Stimulated activated naive B cell treated with anti-CD40 and anti-IgM and Interleukin-4, amounts not matched to agents 10 μg/mL and 1 μg/mL and 100 μg/mL, for 72 hours (primary cell): ENCODE measurements around the gene OR7D2.
A peak's percentile ranks its signal among the peaks of the same experiment; 100 is the strongest.

ENCODE experiments used
- ATAC-seq, 2 donors: fragments of 150-1000 bp; cut with Tn5 transposase; replicated peaks; 2 replicates each; pipeline ENCODE4 v1.10.0; 2021; ENCODE audit warnings: moderate library complexity in 1 of 2
- DNase-seq: peaks from one replicate; pipeline ENCODE4 v3.0.0; 2021
- H3K27ac Mint-ChIP-seq: one replicate; pipeline ENCODE4 v1.8.0; 2022; ENCODE audit warnings: mild to moderate bottlenecking, mixed read lengths
- H3K27me3 Mint-ChIP-seq, 2 donors: one replicate each; pipeline ENCODE4 v1.8.0; 2022; ENCODE audit warnings: mixed read lengths in 2 of 2
- H3K36me3 Mint-ChIP-seq, 2 donors: one replicate each; pipeline ENCODE4 v1.8.0; 2022; ENCODE audit warnings: mixed read lengths in 2 of 2, mild to moderate bottlenecking in 1 of 2
- H3K4me1 Mint-ChIP-seq, 2 donors: one replicate each; pipeline ENCODE4 v1.8.0; 2022; ENCODE audit warnings: mixed read lengths in 2 of 2, mild to moderate bottlenecking in 1 of 2
- H3K4me3 Mint-ChIP-seq, 2 donors: one replicate each; pipeline ENCODE4 v1.8.0; 2022; ENCODE audit warnings: mild to moderate bottlenecking in 2 of 2, mixed read lengths in 2 of 2, moderate library complexity in 1 of 2
- H3K9me3 Mint-ChIP-seq, 2 donors: one replicate each; pipeline ENCODE4 v1.8.0; 2022; ENCODE audit warnings: mixed read lengths in 2 of 2, mild to moderate bottlenecking in 1 of 2

OR7D2 gene

DNA sequence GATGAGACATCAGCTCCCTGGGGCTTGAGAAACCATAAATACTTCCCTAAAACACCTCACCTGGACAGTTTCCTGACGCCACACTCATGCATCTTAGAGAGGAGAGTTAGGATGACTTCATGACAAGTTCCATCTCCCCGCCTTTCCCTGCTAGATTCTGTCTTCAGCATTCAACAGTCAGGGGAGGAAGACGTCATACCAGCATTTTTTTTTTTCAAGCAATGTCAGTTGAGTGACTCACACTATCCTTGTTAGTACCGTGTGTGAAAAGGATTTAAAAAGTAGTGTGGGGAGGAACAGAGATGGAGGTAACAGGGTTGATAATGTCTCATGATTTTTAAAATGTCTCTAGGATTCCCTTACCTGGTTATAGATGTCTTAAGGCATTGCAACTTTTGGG lies at the start of gene OR7D2:
Gene OR7D2, plus strand, starts transcription at position 79 of the 400 bp plus-strand sequence. CDS start 6,803 bp downstream, outside the sequence.
- no peaks in the 10 kb centered on the region for H3K4me1 Mint-ChIP-seq
- peaks cover 0 to 13% of the 10 kb centered on the region in 2 donors for H3K27me3 Mint-ChIP-seq
- no peak for ATAC-seq
- no peak for DNase-seq
- H3K36me3 Mint-ChIP-seq: peaks cover 0 to 17% of the 10 kb centered on the region in 2 donors
- H3K27ac Mint-ChIP-seq: no peak within 1 kb of the TSS
- H3K4me3 Mint-ChIP-seq: no peak within 1 kb of the TSS
- no peaks in the 10 kb centered on the region for H3K9me3 Mint-ChIP-seq

DNA sequence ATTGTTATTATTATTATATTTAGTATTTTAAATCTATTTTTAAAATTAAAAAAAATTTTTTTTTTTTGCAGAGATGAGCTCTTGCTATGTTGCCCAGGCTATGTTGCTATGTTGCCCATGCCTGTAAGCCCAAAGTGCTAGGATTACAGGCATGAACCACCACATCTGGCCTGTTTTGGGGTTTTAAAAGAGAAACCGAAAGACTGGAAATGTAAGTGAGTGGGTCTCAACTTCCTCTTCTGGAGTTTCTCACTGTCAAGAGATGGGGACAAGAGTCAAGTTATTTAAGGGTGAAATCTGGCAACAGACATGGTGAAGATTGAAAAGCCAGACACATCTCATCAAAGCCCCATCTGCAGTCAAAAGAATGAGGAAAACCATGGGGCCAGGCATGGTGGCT lies 47.8 kb upstream of the OR7D2 start:
- no peaks in the 10 kb centered on the region for H3K9me3 Mint-ChIP-seq
- peaks cover 11 to 12% of the 10 kb centered on the region in 2 donors for H3K4me1 Mint-ChIP-seq
- peaks cover 18 to 23% of the 10 kb centered on the region in 2 donors for H3K27me3 Mint-ChIP-seq
- H3K36me3 Mint-ChIP-seq: no peaks in the 10 kb centered on the region
- no peak for DNase-seq
- H3K4me3 Mint-ChIP-seq: no peak overlapping the region
- ATAC-seq: peak; percentile 87 to 94
- H3K27ac Mint-ChIP-seq: peak overlapping the region; percentile 85

DNA sequence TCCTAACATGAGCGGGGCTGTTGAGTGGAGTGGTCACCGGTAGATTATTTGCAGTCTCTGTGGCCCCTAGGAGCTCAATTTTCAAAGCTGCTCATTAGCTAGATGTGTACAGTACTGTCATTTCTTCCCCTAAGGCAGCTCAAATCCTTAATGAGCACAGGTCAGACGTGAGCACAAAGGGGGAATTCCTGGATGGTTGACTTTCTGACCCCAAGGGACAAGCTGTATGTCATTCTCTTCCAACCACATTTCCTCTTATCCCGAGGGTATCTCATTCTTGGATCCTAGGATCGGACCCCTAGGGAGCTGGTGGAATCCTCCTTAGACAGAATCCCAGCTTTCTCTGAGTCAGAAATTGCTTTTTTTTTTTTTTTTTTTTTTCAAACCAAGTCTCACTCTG lies 46.4 kb upstream of the OR7D2 start:
- no peak overlapping the region for H3K4me3 Mint-ChIP-seq
- peak in 1 of 2 donors; percentile 39 for ATAC-seq
- peaks cover 8 to 18% of the 10 kb centered on the region in 2 donors for H3K4me1 Mint-ChIP-seq
- no peaks in the 10 kb centered on the region for H3K9me3 Mint-ChIP-seq
- H3K27me3 Mint-ChIP-seq: peaks cover 3 to 8% of the 10 kb centered on the region in 2 donors
- no peak overlapping the region for H3K27ac Mint-ChIP-seq
- DNase-seq: no peak
- no peaks in the 10 kb centered on the region for H3K36me3 Mint-ChIP-seq

DNA sequence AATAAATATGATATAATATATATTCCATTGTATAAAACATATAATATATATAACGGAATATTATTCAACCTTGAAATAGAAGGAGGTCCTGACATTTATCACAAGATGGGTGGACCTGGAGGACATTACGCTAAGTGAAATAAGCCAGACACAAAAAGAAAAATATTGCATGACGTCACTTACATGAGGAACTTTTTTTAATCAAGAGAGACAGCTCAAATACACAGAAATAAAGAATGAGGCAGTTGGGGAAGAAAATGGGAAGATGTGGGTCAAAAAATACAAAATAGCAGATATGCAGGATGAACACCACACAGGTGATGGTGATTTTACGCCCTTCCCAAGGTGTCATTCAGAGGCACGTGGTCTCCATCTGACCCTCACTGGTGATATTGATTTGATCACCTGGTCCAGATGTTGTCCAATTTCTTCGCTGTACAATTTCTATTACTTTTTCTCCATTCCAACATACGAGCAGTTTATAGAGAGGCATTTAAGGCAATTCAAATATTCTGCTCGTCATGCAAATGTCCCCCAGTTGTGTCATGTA lies 39.1 kb upstream of the OR7D2 start:
- Mint-ChIP-seq H3K4me1 (peaks cover 9 to 41% of the 10 kb centered on the region in 2 donors), H3K36me3 (peaks cover 19 to 24% of the 10 kb centered on the region in 2 donors), H3K27me3 (no peaks in the 10 kb centered on the region), H3K4me3 (peak overlapping the region; percentile 96 to 99), H3K9me3 (peaks cover 2 to 4% of the 10 kb centered on the region in 2 donors), H3K27ac (peak overlapping the region; percentile 99)
- peak; percentile 5 to 6 for ATAC-seq
- DNase-seq: no peak

DNA sequence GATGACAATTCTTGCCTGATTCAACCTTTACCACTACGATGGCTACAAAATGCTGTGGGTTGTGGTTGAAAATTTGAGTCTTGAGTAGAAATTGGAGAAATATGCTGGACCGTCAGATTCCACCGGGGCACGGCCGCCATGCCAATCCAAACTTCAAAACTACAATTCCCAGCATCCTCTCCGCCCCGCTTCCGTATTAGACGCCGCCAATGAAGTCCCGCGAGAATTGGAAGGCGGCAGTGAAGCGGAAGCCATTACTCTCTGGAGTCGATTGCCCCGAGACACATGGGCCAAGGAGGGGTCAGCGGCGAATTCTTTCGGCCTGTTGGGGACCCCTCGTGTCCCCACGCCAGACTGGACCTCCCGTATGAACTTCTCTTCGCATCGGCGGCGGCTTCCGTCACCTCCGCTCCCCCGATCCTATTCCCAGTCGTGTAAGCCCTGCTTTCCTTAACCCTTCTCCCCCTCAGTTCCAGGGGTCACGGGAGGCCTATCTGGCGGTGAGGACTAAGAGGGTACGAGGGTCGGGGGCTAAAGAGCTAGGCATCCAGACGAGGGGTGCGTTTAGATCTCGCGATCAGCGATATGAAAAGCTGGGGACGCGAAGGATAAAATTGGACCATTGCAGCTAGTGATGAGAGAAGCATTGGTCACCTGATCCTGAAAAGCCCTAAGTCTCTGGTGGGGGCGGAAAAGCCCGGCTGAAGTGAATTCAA lies 38.5 kb upstream of the OR7D2 start, which contains the start of gene ZNF317:
Gene ZNF317, plus strand, starts transcription at position 239 of the 716 bp plus-strand sequence. CDS start 15,620 bp downstream, outside the sequence.
- no peaks in the 10 kb centered on the region for H3K27me3 Mint-ChIP-seq
- peak; percentile 87 for DNase-seq
- H3K4me3 Mint-ChIP-seq: peak within 1 kb of the TSS; percentile 96 to 99
- H3K36me3 Mint-ChIP-seq: peaks cover 25 to 30% of the 10 kb centered on the region in 2 donors
- peaks cover 9 to 44% of the 10 kb centered on the region in 2 donors for H3K4me1 Mint-ChIP-seq
- H3K27ac Mint-ChIP-seq: peak within 1 kb of the TSS; percentile 99
- ATAC-seq: peak; percentile 94 to 96
- H3K9me3 Mint-ChIP-seq: peaks cover 4 to 6% of the 10 kb centered on the region in 2 donors

DNA sequence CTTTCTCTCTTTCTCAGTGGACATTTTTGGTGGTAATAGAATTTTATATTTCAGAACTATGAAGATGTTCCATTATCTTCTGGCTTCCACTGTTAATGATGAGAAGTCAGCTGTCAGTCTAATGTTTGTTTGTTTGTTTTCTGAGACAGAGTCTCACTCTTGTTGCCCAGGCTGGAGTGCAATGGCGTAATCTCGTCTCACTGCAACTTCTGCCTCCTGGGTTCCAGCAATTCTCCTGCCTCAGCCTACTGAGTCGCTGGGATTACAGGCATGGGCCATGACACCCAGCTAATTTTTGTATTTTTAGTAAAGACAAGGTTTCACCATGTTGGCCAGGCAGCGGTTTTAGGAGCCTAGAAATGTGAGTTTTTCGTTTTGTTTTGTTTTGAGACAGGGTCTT lies 33.9 kb upstream of the OR7D2 start:
- peaks cover 62 to 66% of the 10 kb centered on the region in 2 donors for H3K36me3 Mint-ChIP-seq
- H3K27ac Mint-ChIP-seq: peak overlapping the region; percentile 20
- H3K4me3 Mint-ChIP-seq: no peak overlapping the region
- H3K27me3 Mint-ChIP-seq: no peaks in the 10 kb centered on the region
- H3K9me3 Mint-ChIP-seq: peaks cover 9 to 13% of the 10 kb centered on the region in 2 donors
- H3K4me1 Mint-ChIP-seq: peaks cover 25 to 65% of the 10 kb centered on the region in 2 donors
- ATAC-seq: no peak
- DNase-seq: no peak

DNA sequence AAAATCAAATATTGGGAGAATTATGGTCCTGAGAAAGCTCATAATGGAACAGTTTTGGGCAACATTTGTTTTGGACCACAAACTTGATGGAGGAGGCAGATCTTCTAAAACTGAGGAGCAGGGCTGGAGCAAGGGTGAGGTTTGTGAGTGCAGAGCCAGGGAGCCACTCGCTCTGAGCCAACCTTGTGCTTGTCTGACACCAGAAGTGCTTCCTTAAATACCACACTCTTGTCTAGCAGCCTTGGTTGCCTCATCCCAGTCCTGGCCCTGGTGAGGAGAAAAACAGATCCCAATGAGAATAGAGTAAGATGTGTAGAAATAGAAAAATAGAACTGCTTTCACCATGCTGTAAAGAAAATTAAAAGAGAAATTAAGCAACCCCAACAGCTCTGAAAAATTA lies 31.9 kb upstream of the OR7D2 start:
- Mint-ChIP-seq H3K27ac (no peak overlapping the region), H3K4me3 (no peak overlapping the region), H3K4me1 (peaks cover 29 to 68% of the 10 kb centered on the region in 2 donors), H3K27me3 (no peaks in the 10 kb centered on the region), H3K9me3 (peaks cover 9 to 20% of the 10 kb centered on the region in 2 donors), H3K36me3 (peaks cover 79 to 85% of the 10 kb centered on the region in 2 donors)
- DNase-seq: no peak
- no peak for ATAC-seq

DNA sequence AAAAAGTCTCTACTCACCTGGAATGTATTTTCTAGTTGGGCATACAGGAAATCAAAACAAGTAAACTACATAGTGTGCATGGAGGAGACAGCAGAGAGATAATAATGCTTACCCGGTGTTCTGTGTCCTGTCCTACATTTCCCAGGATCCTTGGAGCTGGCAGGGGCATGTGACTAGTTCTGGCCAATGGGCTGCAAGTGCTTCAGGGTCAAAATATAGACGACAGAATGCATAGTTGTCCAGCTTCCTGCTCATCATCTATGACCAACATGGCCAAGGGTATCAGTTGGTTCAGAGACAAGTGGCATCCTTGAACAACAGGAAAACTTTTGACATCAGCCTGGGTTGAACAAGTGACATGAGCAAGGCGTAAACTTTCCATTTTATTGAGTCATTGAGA lies 30.1 kb upstream of the OR7D2 start:
- Mint-ChIP-seq H3K4me1 (peaks cover 30 to 66% of the 10 kb centered on the region in 2 donors), H3K27ac (peak overlapping the region; percentile 59), H3K4me3 (no peak overlapping the region), H3K36me3 (peaks cover 85 to 89% of the 10 kb centered on the region in 2 donors), H3K9me3 (peaks cover 13 to 20% of the 10 kb centered on the region in 2 donors), H3K27me3 (no peaks in the 10 kb centered on the region)
- no peak for ATAC-seq
- no peak for DNase-seq

DNA sequence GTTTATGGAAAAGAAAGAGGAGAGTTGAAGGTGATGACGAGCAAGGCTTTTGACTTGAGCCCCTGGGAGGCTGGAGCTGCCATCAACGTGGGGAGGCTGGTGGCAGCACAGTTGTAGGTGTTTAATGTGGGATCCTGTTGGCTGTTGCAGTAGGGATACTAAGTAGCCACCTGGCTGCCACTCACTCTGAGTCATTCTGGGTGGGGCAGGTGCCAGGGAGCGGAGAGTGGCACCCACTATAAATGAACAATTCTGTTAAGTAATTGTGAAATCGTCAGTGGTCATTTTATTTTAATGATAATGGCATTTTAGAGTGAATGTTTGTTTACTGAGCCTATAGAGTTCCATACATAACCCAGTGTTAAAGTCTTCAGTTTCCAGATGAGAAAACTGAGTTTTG lies 28.8 kb upstream of the OR7D2 start:
- Mint-ChIP-seq H3K36me3 (peaks cover 83 to 89% of the 10 kb centered on the region in 2 donors), H3K9me3 (peaks cover 10 to 14% of the 10 kb centered on the region in 2 donors), H3K27ac (no peak overlapping the region), H3K27me3 (no peaks in the 10 kb centered on the region), H3K4me1 (peaks cover 38 to 69% of the 10 kb centered on the region in 2 donors), H3K4me3 (no peak overlapping the region)
- no peak for DNase-seq
- no peak for ATAC-seq

DNA sequence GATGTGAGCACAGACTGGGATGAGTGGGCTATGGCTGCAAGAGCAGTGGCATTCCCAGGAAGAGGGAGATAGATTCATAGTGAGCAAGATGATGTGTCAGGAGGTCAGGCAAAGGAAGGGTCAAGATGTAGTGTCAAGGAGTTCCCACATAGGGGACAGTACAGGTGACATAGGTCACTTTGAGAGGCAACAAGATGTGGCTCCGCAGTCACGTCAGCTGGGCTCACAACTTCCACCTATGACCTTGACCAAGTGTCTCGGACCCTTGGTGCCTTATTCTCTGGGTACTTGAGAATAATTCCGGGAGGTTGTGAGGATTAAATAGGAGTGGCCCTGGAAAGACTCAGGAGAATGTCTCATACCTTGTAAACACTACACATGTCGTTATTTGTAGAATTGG lies 28.1 kb upstream of the OR7D2 start:
- Mint-ChIP-seq H3K4me1 (peaks cover 44 to 73% of the 10 kb centered on the region in 2 donors), H3K27me3 (no peaks in the 10 kb centered on the region), H3K9me3 (peaks cover 8 to 10% of the 10 kb centered on the region in 2 donors), H3K27ac (no peak overlapping the region), H3K4me3 (no peak overlapping the region), H3K36me3 (peaks cover 81 to 89% of the 10 kb centered on the region in 2 donors)
- DNase-seq (no peak), ATAC-seq (no peak)

DNA sequence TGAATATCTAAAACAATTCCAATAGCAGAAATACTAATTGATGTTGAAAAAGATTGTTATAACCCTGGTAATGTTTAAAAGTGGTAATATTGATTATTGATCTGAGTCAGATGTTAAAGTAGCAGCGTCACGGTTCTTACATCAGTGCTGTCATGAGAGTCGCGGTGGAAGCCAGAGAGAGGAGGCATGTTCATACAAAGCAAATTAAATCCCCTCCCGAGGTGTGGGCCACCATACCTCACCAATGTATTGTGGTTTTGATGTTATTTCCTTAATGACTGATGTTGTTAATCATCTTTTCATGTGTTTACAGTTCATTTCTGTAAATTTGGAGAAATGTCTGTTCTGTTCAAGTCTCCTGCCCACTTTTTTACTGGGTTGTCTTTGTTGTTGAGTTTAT lies 27.4 kb upstream of the OR7D2 start:
- H3K4me3 Mint-ChIP-seq: no peak overlapping the region
- ATAC-seq: no peak

DNA sequence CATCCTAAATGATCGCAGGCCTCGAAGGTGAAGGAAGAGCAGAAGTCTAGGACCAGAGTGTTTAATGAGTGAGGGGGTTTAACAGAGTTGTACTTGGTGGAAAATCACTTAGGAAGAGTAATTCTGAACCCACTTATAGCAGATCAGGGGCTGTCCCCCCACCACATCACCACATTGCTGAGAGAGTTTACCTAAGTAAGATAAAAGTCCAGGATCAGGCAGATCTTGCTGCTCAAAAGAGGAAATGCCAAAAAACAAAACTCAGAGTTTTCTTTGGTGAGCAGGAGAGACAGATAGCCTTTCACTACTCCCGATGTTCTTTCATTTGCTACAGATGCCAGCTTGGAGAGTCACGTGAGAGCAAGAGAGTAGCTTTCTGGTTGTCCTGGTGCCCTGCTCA lies 23.2 kb upstream of the OR7D2 start:
- H3K4me3 Mint-ChIP-seq: peak overlapping the region; percentile 20 to 23
- peaks cover 35 to 53% of the 10 kb centered on the region in 2 donors for H3K4me1 Mint-ChIP-seq
- H3K9me3 Mint-ChIP-seq: peaks cover 7 to 10% of the 10 kb centered on the region in 2 donors
- ATAC-seq: peak; percentile 53 to 75
- no peak for DNase-seq
- H3K27ac Mint-ChIP-seq: peak overlapping the region; percentile 89
- no peaks in the 10 kb centered on the region for H3K27me3 Mint-ChIP-seq
- peaks cover 79 to 99% of the 10 kb centered on the region in 2 donors for H3K36me3 Mint-ChIP-seq

More for the DNA sequence above, 27.4 kb upstream of the OR7D2 start:
- Mint-ChIP-seq H3K27me3 (no peaks in the 10 kb centered on the region), H3K4me1 (peaks cover 52 to 78% of the 10 kb centered on the region in 2 donors), H3K9me3 (peaks cover 7 to 9% of the 10 kb centered on the region in 2 donors), H3K27ac (no peak overlapping the region), H3K36me3 (peaks cover 82 to 94% of the 10 kb centered on the region in 2 donors)
- no peak for DNase-seq

DNA sequence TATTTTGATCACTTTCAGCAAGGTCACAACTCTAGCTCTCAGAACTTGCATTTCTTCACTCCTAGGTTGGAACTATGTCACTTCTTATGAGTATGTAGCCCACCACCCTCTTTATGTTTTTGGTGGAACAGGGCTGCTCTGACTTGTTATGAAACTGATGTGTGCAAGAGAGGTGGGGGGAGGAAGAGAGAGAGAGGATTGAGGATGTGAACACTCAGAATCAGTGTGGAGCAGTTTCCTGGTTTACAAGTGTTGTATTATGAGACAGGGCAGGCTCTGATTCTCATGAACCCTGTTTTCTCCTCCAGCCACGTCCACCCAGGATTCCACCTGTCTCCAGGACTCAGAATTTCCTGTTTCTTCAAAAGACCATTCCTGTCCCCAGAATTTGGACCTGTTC lies 22.5 kb upstream of the OR7D2 start:
- Mint-ChIP-seq H3K36me3 (peaks cover 80 to 99% of the 10 kb centered on the region in 2 donors), H3K4me3 (peak overlapping the region in 1 of 2 donors; percentile 37), H3K27ac (peak overlapping the region; percentile 89), H3K9me3 (peaks cover under 1 to 12% of the 10 kb centered on the region in 2 donors), H3K4me1 (peaks cover 31 to 46% of the 10 kb centered on the region in 2 donors), H3K27me3 (no peaks in the 10 kb centered on the region)
- no peak for DNase-seq
- peak; percentile 87 to 93 for ATAC-seq

DNA sequence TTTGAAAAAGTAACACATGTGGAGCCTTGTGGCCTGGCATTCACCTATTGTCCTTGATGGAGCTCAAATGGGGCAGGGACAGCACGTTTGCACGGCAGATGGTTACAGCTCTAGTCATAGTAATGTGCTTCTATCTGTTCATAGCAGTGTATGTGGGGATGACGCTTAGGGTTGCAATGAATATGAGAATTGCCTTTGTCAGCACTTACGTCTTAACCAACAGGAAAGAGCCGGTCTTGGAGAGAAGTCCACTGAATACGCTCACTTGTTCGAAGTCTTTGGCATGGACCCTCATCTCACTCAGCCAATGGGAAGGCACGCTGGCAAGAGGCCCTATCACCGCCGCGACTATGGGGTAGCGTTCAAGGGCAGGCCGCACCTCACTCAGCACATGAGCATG lies 18.9 kb upstream of the OR7D2 start:
- Mint-ChIP-seq H3K27ac (peak overlapping the region; percentile 14), H3K4me1 (peaks cover 21 to 24% of the 10 kb centered on the region in 2 donors), H3K36me3 (peaks cover 72 to 95% of the 10 kb centered on the region in 2 donors), H3K9me3 (peaks cover 0 to 7% of the 10 kb centered on the region in 2 donors), H3K27me3 (no peaks in the 10 kb centered on the region), H3K4me3 (no peak overlapping the region)
- ATAC-seq (no peak), DNase-seq (no peak)
